Smooth muscle cell (in vitro differentiated cells): Measurements from ENCODE around the gene SACS. TPM values are rescaled to one million over a fixed set of nuclear protein-coding genes. Genes with fewer than 3 reads are reported as not detected.

Experiments used
- DNase-seq: peaks from one replicate; lab custom pipeline; 2025; ENCODE audit not compliant: unreplicated experiment; lab: John Stamatoyannopoulos, UW
- H2AFZ ChIP-seq: fragments of 200-600 bp; sonication (generic); 2 replicates; pipeline ENCODE4 v1.6.0; 2016; ENCODE audit warnings: antibody characterized with exemption, low read depth, mild to moderate bottlenecking
- H3F3A ChIP-seq: fragments of 200-600 bp; sonication (generic); 2 replicates; pipeline ENCODE4 v1.6.0; 2017; ENCODE audit warnings: antibody characterized with exemption, low read depth
- H3K27ac ChIP-seq: fragments of 200-600 bp; sonication (generic); 2 replicates; pipeline ENCODE4 v1.5.1; 2016; ENCODE audit warnings: low read depth, mild to moderate bottlenecking
- H3K27me3 ChIP-seq: fragments of 200-600 bp; sonication (generic); 2 replicates; pipeline ENCODE4 v1.6.1; 2016; ENCODE audit warnings: low read depth, mild to moderate bottlenecking
- H3K36me3 ChIP-seq: fragments of 200-600 bp; sonication (generic); 2 replicates; pipeline ENCODE4 v1.5.1; 2016; ENCODE audit warnings: low read depth
- H3K4me1 ChIP-seq: fragments of 200-600 bp; sonication (generic); 2 replicates; pipeline ENCODE4 v1.5.1; 2016; ENCODE audit warnings: low read depth
- H3K4me2 ChIP-seq: fragments of 200-600 bp; sonication (generic); 2 replicates; pipeline ENCODE4 v1.6.0; 2016; ENCODE audit warnings: mild to moderate bottlenecking
- H3K4me3 ChIP-seq: fragments of 200-600 bp; sonication (generic); 2 replicates; pipeline ENCODE4 v1.5.1; 2016; ENCODE audit warnings: mild to moderate bottlenecking
- H3K79me2 ChIP-seq: fragments of 200-600 bp; sonication (generic); 2 replicates; pipeline ENCODE4 v1.6.0; 2016; ENCODE audit warnings: low read depth, mild to moderate bottlenecking
- H3K9ac ChIP-seq: fragments of 200-600 bp; sonication (generic); 2 replicates; pipeline ENCODE4 v1.6.0; 2016; ENCODE audit warnings: low read depth
- H3K9me3 ChIP-seq: fragments of 200-600 bp; sonication (generic); replicated peaks from 2 replicates; pipeline ENCODE4 v1.5.1; 2016; ENCODE audit warnings: low read depth
- H4K20me1 ChIP-seq: fragments of 200-600 bp; sonication (generic); 2 replicates; pipeline ENCODE4 v1.6.0; 2016; ENCODE audit warnings: low read depth
- CTCF ChIP-seq: fragments of 200-600 bp; sonication (generic); IDR thresholded peaks from 2 replicates; pipeline ENCODE4 v1.5.1; 2017; ENCODE audit warnings: borderline replicate concordance, mild to moderate bottlenecking, antibody characterized with exemption; ENCODE audit not compliant: insufficient read depth, poor library complexity, severe bottlenecking
- WGBS: methylation state at CpG from one replicate; pipeline ENCODE4 v1.1.7; 2016; ENCODE audit warnings: low lambda C conversion rate; 5-methylcytosine and 5-hydroxymethylcytosine counted together
- polyA plus RNA-seq: library from polyadenylated mRNA; unstranded; fragments of >200 nt; fragmentation: Nextera tagmentation; extraction: Ambion mirVana; gene quantifications from 2 replicates; pipeline ENCODE4 v1.2.1, GENCODE V29; 2016
- total RNA-seq: library from RNA; depleted of rRNA; stranded (reverse); fragments of >200 nt; gene quantifications from 2 replicates; pipeline ENCODE4 v1.2.3, GENCODE V29; 2014

The SACS gene
- total and polyA plus RNA-seq, 2 experiments from 2014 or later, result 4.4 to 40.9 TPM

DNA sequence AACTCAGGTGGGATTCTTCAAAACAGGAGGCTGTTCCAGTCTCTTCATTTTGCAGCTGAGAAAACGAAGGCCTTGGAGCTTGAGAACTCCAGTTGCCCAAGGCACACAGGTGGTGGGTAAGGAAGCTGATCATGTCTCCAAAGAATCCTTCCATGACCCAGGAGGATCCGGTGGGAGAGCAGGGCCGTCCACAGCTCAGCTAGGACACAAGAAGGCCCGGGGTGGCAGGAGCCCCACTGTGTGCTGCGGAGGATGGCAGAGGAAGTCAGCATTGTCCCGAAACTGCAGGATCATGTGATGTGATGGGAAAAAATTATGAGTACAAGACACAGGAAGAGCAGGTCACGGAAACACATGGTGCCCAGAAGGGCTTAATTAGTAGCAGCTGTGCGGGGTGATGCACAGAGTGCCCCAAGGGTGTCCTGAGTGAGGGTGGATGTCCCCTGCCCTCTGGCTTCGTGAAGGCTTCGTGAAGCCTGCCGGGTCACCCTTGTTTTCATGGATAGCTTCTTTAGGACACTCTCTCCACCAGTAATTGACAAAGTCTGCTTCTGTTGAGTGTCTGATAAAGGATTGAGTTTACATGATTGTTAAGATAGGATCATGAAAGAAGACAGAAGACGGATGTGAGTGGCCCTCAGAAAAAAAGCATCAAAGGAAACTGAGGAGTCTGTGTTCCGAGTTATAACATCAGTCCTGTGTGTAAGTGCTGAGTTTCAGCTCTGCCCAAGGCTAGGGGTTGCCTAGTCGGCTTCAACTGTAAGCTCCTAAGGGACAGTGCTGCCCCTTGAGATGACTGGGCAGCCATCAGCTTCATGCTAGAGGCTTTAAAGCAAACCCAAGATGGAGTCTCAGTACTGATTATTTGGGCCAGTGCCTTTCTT, 33.8 kb upstream of the SACS start:
- peak overlapping the region; percentile 6 for H3K27ac ChIP-seq
- no peak overlapping the region for H3K9ac ChIP-seq
- no peaks in the 10 kb centered on the region for H4K20me1 ChIP-seq
- peak overlapping the region; percentile 54 for H3K4me3 ChIP-seq
- peak overlapping the region; percentile 46 for H2AFZ ChIP-seq
- DNase-seq, result no peak
- H3K4me2 ChIP-seq, result peak overlapping the region; percentile 87
- TF ChIP-seq CTCF, result no peak
- H3F3A ChIP-seq, result peaks cover 16% of the 10 kb centered on the region
- H3K36me3 ChIP-seq, result no peaks in the 10 kb centered on the region
- H3K9me3 ChIP-seq, result no peaks in the 10 kb centered on the region
- H3K4me1 ChIP-seq, result peaks cover 27% of the 10 kb centered on the region
- no peaks in the 10 kb centered on the region for H3K79me2 ChIP-seq
- WGBS, result 39% methylated on average over 14 of the region's 14 CpGs
- H3K27me3 ChIP-seq, result no peaks in the 10 kb centered on the region

GRCh38 chr13:23466144-23467002, 32.9 kb upstream of the SACS start:
- Histone ChIP-seq H3K36me3 (no peaks in the 10 kb centered on the region), H3K9ac (no peak overlapping the region), H3K9me3 (no peaks in the 10 kb centered on the region), H2AFZ (peak overlapping the region; percentile 95), H3F3A (peaks cover 16% of the 10 kb centered on the region), H3K4me1 (peaks cover 24% of the 10 kb centered on the region), H4K20me1 (no peaks in the 10 kb centered on the region), H3K27ac (peak overlapping the region; percentile 6), H3K4me2 (peak overlapping the region; percentile 87), H3K4me3 (peak overlapping the region; percentile 54), H3K27me3 (no peaks in the 10 kb centered on the region), H3K79me2 (no peaks in the 10 kb centered on the region)
- 7% methylated on average over 62 of the region's 64 CpGs for WGBS
- peak; percentile 26 for DNase-seq
- TF ChIP-seq CTCF, result peak; percentile 53

DNA sequence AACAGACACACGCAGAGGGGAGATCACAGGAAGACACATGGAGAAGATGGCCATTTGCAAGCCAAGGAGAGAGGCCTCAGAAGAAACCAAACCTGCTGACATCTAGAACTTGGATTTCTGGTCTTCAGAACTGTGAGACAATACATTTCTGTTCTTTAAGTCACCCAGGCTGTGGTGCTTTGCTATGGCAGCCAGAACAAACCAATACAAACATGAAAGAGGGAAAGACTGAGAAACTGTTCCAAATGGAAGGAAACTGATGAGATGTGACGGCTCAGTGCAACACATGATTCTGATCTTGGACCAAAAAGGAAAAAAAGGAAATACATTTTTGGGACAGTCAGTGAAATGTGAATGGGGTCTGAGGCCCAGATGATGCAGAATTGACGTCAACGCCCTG, 30.2 kb upstream of the SACS start:
- no peak for TF ChIP-seq CTCF
- Histone ChIP-seq H2AFZ (no peak overlapping the region), H3K9ac (no peak overlapping the region), H3K27ac (peak overlapping the region; percentile 33), H3K36me3 (no peaks in the 10 kb centered on the region), H3K4me3 (no peak overlapping the region), H3K79me2 (no peaks in the 10 kb centered on the region), H3K4me1 (peaks cover 4% of the 10 kb centered on the region), H3K4me2 (no peak overlapping the region), H3K9me3 (no peaks in the 10 kb centered on the region), H3F3A (no peaks in the 10 kb centered on the region), H4K20me1 (no peaks in the 10 kb centered on the region), H3K27me3 (no peaks in the 10 kb centered on the region)
- DNase-seq, result no peak
- WGBS, result 86% methylated on average over 4 of the region's 4 CpGs
